GM21515 (cell line): ENCODE data around the gene ADARB1.
"Not testable (repeated sequence)": the region's sequence is repeated elsewhere in the genome, so short reads cannot be mapped to it uniquely, and the experiment has no call there.

Source experiments
- ATAC-seq: cut with Tn5 transposase; IDR thresholded peaks from one replicate; pipeline ENCODE4 v1.9.1; 2021; ENCODE audit not compliant: unreplicated experiment

The ADARB1 gene

GRCh38 chr21:45074048-45074817 is at the start of gene ADARB1:
Gene ADARB1 (plus strand): TSS chr21:45074580. CDS start chr21:45171657, 97,077 bp downstream.
- ATAC-seq: peak; percentile 43

- no peak for ATAC-seq
These were observed 48.2 kb upstream of the ADARB1 start for GRCh38 chr21:45026066-45026745.

- no peak for ATAC-seq
These were observed 47.6 kb upstream of the ADARB1 start for GRCh38 chr21:45026826-45027225.

- ATAC-seq: no peak
These were observed 46.9 kb upstream of the ADARB1 start for GRCh38 chr21:45027241-45028196.

- not testable (repeated sequence) for ATAC-seq
These were observed 45.7 kb upstream of the ADARB1 start for GRCh38 chr21:45028645-45029044.

DNA sequence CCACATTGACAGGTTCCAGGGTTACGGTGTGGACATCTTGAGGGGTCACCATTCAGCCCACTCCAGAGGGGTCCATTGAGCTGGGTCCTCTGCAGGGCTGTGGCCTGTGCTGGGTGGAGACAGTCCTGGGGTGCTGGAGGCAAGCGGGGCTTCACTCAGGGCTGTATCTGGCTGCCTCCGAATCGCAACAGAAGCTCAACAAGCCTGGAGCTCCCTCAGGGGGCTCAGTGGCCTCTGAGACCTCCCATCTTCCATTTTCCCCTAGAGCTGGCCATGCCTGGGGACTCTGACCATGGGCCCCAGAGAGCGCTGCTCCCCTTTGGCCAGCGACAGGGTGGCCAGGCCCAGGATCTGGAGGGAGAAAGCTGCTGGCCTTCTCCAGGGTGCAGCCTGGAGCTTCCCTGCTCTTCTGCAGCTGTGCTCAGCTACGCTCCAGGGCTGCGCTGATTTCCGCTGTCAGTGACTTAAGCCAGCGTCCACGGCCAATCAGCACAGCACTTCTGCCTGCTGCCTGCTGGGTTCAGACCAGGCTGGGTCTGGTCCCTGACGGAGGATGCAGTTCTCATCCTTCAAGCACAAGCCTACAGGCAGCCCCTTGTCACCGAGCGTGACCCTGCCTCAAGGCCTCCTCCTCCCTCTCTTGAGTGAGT is 45.0 kb upstream of the ADARB1 start:
- ATAC-seq: no peak

GRCh38 chr21:45029948-45030681 is 44.3 kb upstream of the ADARB1 start:
- ATAC-seq: no peak

GRCh38 chr21:45030682-45031570 is 43.5 kb upstream of the ADARB1 start:
- no peak for ATAC-seq

DNA sequence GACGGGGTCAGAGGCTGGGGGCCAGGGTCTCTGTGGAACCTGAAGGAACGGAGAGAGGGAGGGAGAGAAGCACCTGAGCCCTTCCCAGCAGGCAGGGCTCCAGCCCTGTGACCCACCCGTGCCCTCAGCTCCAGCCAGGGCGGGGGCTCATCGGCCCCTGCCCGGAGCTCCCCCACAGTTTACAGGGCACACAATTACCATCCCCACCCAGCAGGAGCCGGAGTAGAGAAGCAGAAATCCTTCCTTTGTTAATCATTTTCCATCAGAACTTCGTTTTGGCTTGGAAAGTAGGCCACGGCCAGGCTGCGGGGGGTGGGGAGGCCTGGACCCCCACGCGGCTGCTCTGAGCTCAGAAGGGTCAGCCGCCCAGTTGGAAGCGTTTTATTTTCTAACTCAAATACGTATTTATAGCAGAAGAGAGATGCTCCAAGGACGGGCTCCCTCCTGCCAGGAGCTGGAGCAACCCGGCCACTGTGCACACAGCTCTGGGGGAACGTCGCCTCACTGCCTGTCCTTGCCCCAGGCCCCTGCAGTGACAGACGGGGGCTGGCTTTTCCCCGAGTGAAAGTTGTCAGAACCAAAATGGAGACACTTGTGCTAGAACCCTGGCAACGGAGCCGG is 42.7 kb upstream of the ADARB1 start:
- no peak for ATAC-seq

- no peak for ATAC-seq
These were observed 42.0 kb upstream of the ADARB1 start for GRCh38 chr21:45032332-45032731.

DNA sequence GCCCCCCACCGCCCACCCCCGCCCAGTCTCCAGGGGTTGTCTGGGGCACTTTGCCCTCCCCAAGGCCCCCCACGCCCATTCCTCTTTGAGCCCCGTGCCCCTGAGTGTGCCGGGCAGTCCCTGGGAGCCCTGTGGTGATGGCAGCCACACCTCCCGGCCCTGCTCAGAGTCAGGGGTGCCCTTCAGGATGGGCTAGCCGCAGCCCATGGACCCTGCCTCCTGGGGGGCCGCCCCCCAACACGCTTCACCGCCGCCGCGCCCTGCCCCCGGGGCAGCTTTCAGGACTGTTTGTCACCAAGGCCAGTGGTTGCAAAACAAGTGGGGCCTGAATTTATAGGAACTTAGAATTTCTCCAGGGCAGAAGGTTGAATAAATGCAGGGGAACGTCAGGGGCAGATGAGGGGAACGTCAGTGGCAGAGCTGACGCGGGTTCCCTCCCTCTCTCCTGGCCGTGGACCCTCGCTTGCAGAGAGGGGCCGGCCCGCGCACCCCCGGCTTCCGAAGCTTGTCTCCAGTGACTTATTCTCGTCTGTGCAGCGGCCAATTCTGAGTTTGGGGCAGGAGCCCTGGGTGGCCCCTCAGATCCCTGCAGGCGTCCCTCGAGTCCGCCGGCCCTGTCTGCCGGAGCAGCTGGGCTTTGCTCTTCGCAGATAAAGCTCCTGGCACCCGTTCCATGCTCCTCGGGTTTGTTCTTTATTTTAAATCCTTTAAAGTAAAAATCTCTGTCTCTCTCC is 41.2 kb upstream of the ADARB1 start:
- no peak for ATAC-seq

DNA sequence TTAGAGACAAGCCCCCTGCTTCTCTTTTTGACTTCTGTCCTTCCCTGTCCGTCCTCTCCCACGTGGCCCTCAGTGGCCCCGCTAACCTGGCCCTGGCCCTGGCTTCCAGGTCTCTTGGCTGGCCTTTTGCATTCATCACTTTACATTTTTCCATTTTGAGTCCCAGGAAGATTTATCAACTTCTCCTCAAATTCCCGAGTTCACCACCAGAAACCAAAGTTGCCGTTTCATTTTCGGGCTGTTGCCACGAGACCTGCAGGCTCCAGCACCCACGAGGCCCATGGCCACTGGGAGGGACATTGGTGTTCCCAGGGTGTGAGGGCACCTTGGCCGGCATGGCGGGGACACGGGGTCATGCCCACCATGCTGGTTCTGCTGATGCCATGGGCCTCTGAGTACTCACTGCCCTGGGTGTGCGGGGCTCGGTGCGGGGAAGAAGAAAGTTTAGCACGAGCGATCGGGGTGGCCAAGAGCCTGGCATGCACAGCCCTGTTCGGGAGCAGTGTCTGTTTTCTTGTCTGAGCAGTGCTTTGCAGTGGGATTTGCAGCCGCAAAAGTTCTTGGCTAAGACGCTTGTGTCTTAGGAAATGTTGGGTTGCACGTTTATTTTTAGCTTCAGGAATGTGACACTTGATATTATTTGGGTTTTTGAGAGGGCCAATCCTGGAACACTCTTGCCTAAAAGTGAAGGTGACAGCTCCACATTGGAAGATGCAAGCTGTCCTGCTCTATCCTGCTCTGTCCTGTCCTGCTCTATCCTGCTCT is 40.4 kb upstream of the ADARB1 start:
- ATAC-seq: no peak

DNA sequence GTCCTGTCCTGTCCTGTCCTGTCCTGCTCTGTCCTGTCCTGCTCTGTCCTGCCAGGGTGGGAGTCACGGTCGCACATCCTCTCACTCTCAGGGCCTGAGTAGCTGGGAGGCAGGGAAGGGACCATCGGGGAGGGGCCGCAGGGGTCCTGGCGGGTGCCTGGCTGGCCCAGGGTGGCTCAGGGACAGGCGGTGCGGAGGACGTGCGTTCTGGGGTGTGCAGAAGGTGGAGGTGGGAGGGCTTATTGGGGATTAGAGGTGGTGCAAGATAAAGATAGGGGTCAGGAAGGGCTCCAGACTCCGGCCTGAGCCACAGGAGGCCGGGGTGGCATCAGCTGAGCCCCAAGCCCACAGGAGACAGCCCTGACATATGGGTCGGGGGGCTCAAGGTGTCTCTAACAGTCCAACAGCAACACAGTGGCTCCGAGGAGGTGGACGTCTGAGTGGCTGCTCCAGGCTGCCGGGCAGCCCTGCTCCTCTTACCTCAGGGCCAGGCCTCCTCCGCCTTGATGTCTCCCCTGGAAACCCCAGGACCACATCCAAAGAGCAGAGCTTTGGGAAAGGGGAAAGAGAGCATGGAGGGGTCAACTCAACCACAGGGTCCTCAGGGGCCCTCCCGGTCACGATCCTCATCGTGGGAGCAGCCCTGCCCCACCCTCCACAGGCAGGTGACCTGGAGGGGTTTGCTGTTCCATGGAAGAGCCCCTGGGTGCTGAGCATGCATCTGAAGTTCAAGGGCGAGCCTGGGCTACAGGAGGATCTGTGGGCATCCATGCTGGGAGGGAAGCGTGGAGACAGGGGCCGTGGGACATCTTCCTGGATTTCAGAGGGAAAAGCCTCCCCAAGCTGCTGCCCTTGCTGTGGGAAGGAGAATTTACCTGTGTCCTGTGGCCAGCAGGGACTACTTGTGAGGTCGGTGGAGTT is 39.6 kb upstream of the ADARB1 start:
- ATAC-seq: no peak

GRCh38 chr21:45035477-45035848 is 38.9 kb upstream of the ADARB1 start:
- ATAC-seq: no peak

- ATAC-seq: no peak
These were observed 37.8 kb upstream of the ADARB1 start for GRCh38 chr21:45036630-45037029.

DNA sequence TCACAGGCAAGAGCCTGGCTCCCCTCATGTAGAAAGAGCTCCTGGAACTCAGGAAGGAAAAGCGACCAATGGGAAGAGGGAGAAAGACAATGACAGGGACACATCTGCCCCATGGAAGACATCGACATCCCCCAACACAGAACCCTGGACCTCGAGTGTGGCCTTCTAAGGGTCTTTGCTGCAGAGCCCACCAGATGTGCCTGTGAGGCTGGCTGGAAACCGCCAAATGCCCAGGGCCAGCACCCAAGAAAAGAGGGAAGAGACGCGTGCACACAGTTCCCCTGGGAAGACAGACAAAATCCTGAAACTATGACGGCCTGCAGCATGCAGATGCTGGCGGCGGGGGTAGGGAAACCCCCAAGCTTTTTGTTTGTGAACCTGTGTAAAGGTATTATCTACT is 36.4 kb upstream of the ADARB1 start:
- no peak for ATAC-seq
